Neural progenitor cell (in vitro differentiated cells): ENCODE measurements around the gene BRD9. TPM values are rescaled to one million over a fixed set of nuclear protein-coding genes. Genes with fewer than 3 reads are reported as not detected.
"Not testable (repeated sequence)": the region's sequence is repeated elsewhere in the genome, so short reads cannot be mapped to it uniquely, and the experiment has no call there.

Source experiments
- DNase-seq: peaks from one replicate; pipeline ENCODE4 v3.0.0-alpha.2; 2016; ENCODE audit warnings: low spot score
- H2AFZ ChIP-seq: fragments of 200-600 bp; sonication (generic); replicated peaks from 2 replicates; pipeline ENCODE4 v1.6.1; 2016; ENCODE audit warnings: antibody characterized with exemption
- H3F3A ChIP-seq: fragments of 200-600 bp; sonication (generic); 2 replicates; pipeline ENCODE4 v1.6.1; 2016; ENCODE audit warnings: antibody characterized with exemption, low read depth
- H3K27ac ChIP-seq: fragments of 200-600 bp; sonication (generic); 2 replicates; pipeline ENCODE4 v1.5.1; 2016; ENCODE audit warnings: mild to moderate bottlenecking
- H3K27me3 ChIP-seq: fragments of 200-600 bp; sonication (generic); 2 replicates; pipeline ENCODE4 v1.6.1; 2016; ENCODE audit warnings: mild to moderate bottlenecking, moderate library complexity
- H3K36me3 ChIP-seq: fragments of 200-600 bp; sonication (generic); 2 replicates; pipeline ENCODE4 v1.5.1; 2016
- H3K4me1 ChIP-seq: fragments of 200-600 bp; sonication (generic); 2 replicates; pipeline ENCODE4 v1.6.1; 2016; ENCODE audit warnings: mixed run types
- H3K4me2 ChIP-seq: fragments of 200-600 bp; sonication (generic); 2 replicates; pipeline ENCODE4 v1.6.1; 2016
- H3K4me3 ChIP-seq: fragments of 200-600 bp; sonication (generic); 2 replicates; pipeline ENCODE4 v1.5.1; 2016
- H3K79me2 ChIP-seq: fragments of 200-600 bp; sonication (generic); 2 replicates; pipeline ENCODE4 v1.6.1; 2016; ENCODE audit warnings: low read depth
- H3K9ac ChIP-seq: fragments of 200-600 bp; sonication (generic); 2 replicates; pipeline ENCODE4 v1.6.1; 2016
- H3K9me3 ChIP-seq: fragments of 200-600 bp; sonication (generic); 2 replicates; pipeline ENCODE4 v1.5.1; 2016; ENCODE audit warnings: low read depth
- H4K20me1 ChIP-seq: fragments of 200-600 bp; sonication (generic); 2 replicates; pipeline ENCODE4 v1.6.1; 2016; ENCODE audit warnings: low read depth
- H3K27ac Mint-ChIP-seq: 3 replicates; pipeline ENCODE4 v1.8.0; 2021; ENCODE audit warnings: mixed read lengths
- H3K27me3 Mint-ChIP-seq: 2 replicates; pipeline ENCODE4 v1.8.0; 2022; ENCODE audit warnings: low read depth, mild to moderate bottlenecking, inconsistent platforms, moderate library complexity, mixed read lengths; ENCODE audit not compliant: insufficient read depth
- H3K36me3 Mint-ChIP-seq: 3 replicates; pipeline ENCODE4 v1.8.0; 2021; ENCODE audit warnings: mixed read lengths
- H3K4me1 Mint-ChIP-seq: 3 replicates; pipeline ENCODE4 v1.8.0; 2021; ENCODE audit warnings: mixed read lengths
- H3K4me3 Mint-ChIP-seq: 3 replicates; pipeline ENCODE4 v1.8.0; 2021; ENCODE audit warnings: mild to moderate bottlenecking, moderate library complexity, mixed read lengths
- H3K9me3 Mint-ChIP-seq: 3 replicates; pipeline ENCODE4 v1.8.0; 2020; ENCODE audit warnings: mixed read lengths
- CTCF ChIP-seq: fragments of 200-600 bp; sonication (generic); IDR thresholded peaks from 2 replicates; pipeline ENCODE4 v1.5.1; 2017; ENCODE audit warnings: antibody characterized with exemption, mild to moderate bottlenecking
- EZH2 ChIP-seq: fragments of 200-600 bp; sonication (generic); IDR thresholded peaks from 2 replicates; pipeline ENCODE4 v1.6.1; 2017; ENCODE audit warnings: antibody characterized with exemption, mild to moderate bottlenecking, moderate library complexity
- EZH2phosphoT487 ChIP-seq: fragments of 200-600 bp; sonication (generic); IDR thresholded peaks from 2 replicates; pipeline ENCODE4 v1.6.1; 2017; ENCODE audit warnings: antibody characterized with exemption
- total RNA-seq: library from RNA; depleted of rRNA; stranded (reverse); fragments of >200 nt; gene quantifications from 2 replicates; pipeline ENCODE4 v1.2.3, GENCODE V29; 2015; ENCODE audit warnings: low replicate concordance

Gene BRD9
- 37.5 and 45.1 TPM in 2 replicates for total RNA-seq

- peaks cover 17% of the 10 kb centered on the region for H3K36me3 Mint-ChIP-seq
These were observed at the start of gene BRD9, which contains the start of gene TRIP13 for GRCh38 chr5:892394-893136. BRD9 (minus strand) TSS chr5:892801; CDS start chr5:892657, 144 bp downstream. TRIP13 (plus strand) TSS chr5:892884; CDS start chr5:892999, 115 bp downstream.

GRCh38 chr5:940741-941140 lies 48.1 kb upstream of the BRD9 start:
- not testable (repeated sequence) for H3K27me3 Mint-ChIP-seq
- H3K27ac Mint-ChIP-seq = peak overlapping the region; percentile 70

More at GRCh38 chr5:892394-893136, at the start of gene BRD9, which contains the start of gene TRIP13:
- no peaks in the 10 kb centered on the region for H3K9me3 ChIP-seq
- H3K27me3 ChIP-seq = no peaks in the 10 kb centered on the region
- H3K4me1 ChIP-seq = peaks cover 12% of the 10 kb centered on the region
- peak within 1 kb of the TSS; percentile 78 for H3K9ac ChIP-seq
- H3K4me2 ChIP-seq = peak within 1 kb of the TSS; percentile 100
- Mint-ChIP-seq H3K9me3 (no peaks in the 10 kb centered on the region), H3K4me1 (peaks cover 17% of the 10 kb centered on the region), H3K27me3 (no peaks in the 10 kb centered on the region), H3K27ac (peak within 1 kb of the TSS; percentile 93), H3K4me3 (peak within 1 kb of the TSS; percentile 95)
- peaks cover 7% of the 10 kb centered on the region for H4K20me1 ChIP-seq
- peak within 1 kb of the TSS; percentile 97 for H2AFZ ChIP-seq
- H3K4me3 ChIP-seq = peak within 1 kb of the TSS; percentile 96
- peak; percentile 94 for DNase-seq
- H3K36me3 ChIP-seq = peaks cover 4% of the 10 kb centered on the region
- peaks cover 68% of the 10 kb centered on the region for H3K79me2 ChIP-seq
- peak within 1 kb of the TSS; percentile 87 for H3K27ac ChIP-seq
- no peaks in the 10 kb centered on the region for H3F3A ChIP-seq
- TF ChIP-seq EZH2 = peak; percentile 37
- TF ChIP-seq EZH2phosphoT487 = no peak

DNA sequence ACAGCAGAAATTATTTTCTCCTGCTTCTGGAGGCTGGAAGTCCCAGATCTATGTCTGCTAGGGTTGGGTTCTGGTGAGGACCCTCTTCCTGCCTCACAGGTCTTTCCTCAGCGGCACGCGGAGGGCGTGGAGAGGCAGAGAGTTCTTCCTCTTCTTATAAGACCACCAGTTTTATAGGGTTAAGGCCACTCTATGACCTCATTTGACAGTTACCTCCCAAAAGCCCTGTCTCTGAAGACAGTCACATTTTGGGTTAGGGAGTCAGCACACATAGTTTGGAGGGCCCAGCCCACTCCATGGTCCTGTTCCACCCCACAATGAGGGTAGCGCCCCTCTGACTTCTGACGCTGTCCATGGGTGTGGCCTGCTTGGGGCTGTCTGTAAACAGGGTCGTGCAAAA lies 46.8 kb upstream of the BRD9 start:
- H3K4me3 ChIP-seq = no peak overlapping the region
- no peaks in the 10 kb centered on the region for H3K36me3 ChIP-seq
- TF ChIP-seq CTCF (no peak), EZH2phosphoT487 (no peak), EZH2 (no peak)
- no peak overlapping the region for H3K4me2 ChIP-seq
- Mint-ChIP-seq H3K4me3 (no peak overlapping the region), H3K4me1 (peaks cover 13% of the 10 kb centered on the region), H3K36me3 (no peaks in the 10 kb centered on the region), H3K9me3 (peaks cover 7% of the 10 kb centered on the region), H3K27ac (no peak overlapping the region), H3K27me3 (peaks cover 5% of the 10 kb centered on the region)
- H3K79me2 ChIP-seq = no peaks in the 10 kb centered on the region
- H2AFZ ChIP-seq = no peak overlapping the region
- no peaks in the 10 kb centered on the region for H3F3A ChIP-seq
- no peaks in the 10 kb centered on the region for H3K4me1 ChIP-seq
- no peak for DNase-seq
- H4K20me1 ChIP-seq = no peaks in the 10 kb centered on the region
- peaks cover 23% of the 10 kb centered on the region for H3K27me3 ChIP-seq
- H3K9me3 ChIP-seq = no peaks in the 10 kb centered on the region
- H3K27ac ChIP-seq = no peak overlapping the region
- H3K9ac ChIP-seq = no peak overlapping the region

More at GRCh38 chr5:940741-941140, 48.1 kb upstream of the BRD9 start:
- DNase-seq, H3K79me2 ChIP-seq, H3K9me3 ChIP-seq, H3K4me1 ChIP-seq, H3K4me3 Mint-ChIP-seq, H3K36me3 Mint-ChIP-seq, H3K9ac ChIP-seq, H3K36me3 ChIP-seq, H3K4me2 ChIP-seq, H3F3A ChIP-seq, H4K20me1 ChIP-seq, H3K9me3 Mint-ChIP-seq, H2AFZ ChIP-seq, H3K27ac ChIP-seq, H3K4me3 ChIP-seq: not testable (repeated sequence)
- H3K27me3 ChIP-seq = peaks cover 33% of the 10 kb centered on the region
- peaks cover 25% of the 10 kb centered on the region for H3K4me1 Mint-ChIP-seq

GRCh38 chr5:937151-937924 lies 44.7 kb upstream of the BRD9 start:
- no peak for DNase-seq

More at GRCh38 chr5:937151-937924, 44.7 kb upstream of the BRD9 start:
- Mint-ChIP-seq H3K27me3 (peaks cover 5% of the 10 kb centered on the region), H3K4me3 (no peak overlapping the region), H3K9me3 (peaks cover 6% of the 10 kb centered on the region), H3K27ac (no peak overlapping the region), H3K4me1 (peaks cover 1% of the 10 kb centered on the region), H3K36me3 (no peaks in the 10 kb centered on the region)
- Histone ChIP-seq H4K20me1 (no peaks in the 10 kb centered on the region), H3K9me3 (no peaks in the 10 kb centered on the region), H3K9ac (no peak overlapping the region), H3K4me2 (no peak overlapping the region), H3K27me3 (peaks cover 16% of the 10 kb centered on the region), H3K79me2 (no peaks in the 10 kb centered on the region), H3K36me3 (no peaks in the 10 kb centered on the region), H3K4me1 (no peaks in the 10 kb centered on the region), H3K4me3 (no peak overlapping the region), H3F3A (no peaks in the 10 kb centered on the region), H2AFZ (no peak overlapping the region), H3K27ac (no peak overlapping the region)
- TF ChIP-seq EZH2phosphoT487 (no peak), CTCF (no peak), EZH2 (no peak)
